Activated CD4-positive, alpha-beta T cell treated with anti-CD3 and anti-CD28 coated beads, Interleukin-10, Interleukin-2, amounts not matched to agents 100 ng/mL and 50 ng/mL, durations not matched to agents 16 hours and 8 hours (primary cell): ENCODE results near the gene METAP2.
A peak's percentile ranks its signal among the peaks of the same experiment; 100 is the strongest.
"Not testable (repeated sequence)": the region's sequence is repeated elsewhere in the genome, so short reads cannot be mapped to it uniquely, and the experiment has no call there.

Experiments used
- DNase-seq: peaks from one replicate; pipeline ENCODE4 v3.0.0-alpha.2; 2020

METAP2 gene

DNA sequence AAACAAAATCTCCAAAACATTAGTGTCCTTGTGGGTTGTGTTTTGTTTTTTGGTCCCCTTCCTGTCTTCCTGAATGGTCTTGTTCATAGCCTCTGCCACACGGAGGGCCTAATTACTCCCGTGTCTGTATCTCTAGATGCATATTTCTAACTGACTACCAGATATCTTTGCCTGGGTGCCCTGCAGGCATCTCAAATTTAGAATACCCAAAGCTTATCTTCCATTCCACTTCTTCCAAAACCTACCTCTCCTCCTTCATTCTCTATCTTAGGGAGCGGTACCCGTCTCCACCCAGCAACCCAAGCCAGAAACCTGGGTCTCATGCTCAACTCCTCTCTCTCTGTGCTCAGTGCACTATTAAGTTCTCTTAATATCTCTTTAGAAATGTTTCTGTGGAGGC, 10.9 kb upstream of the METAP2 start:
- DNase-seq = no peak

GRCh38 chr12:95463776-95464175, 10.2 kb upstream of the METAP2 start:
- not testable (repeated sequence) for DNase-seq

DNA sequence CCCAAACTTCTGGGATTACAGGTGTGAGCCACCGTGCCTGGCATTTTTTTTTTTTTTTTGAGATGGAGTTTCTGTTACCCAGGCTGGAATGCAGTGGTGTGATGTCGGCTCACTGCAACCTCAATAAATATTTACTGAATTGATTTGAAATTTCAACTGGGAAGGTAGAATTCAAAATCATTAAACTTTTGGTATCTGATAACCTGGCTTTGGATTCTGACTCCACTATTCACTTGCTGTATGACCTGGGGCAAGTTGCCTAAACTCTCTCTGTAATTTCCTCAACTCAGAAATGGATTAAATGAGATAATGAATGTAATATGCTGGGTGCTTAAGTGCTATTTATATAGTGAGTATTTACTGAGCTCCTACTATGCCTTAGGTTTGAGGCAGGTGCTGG, 8.7 kb upstream of the METAP2 start:
- no peak for DNase-seq

GRCh38 chr12:95470300-95470699, 3.7 kb upstream of the METAP2 start:
- DNase-seq = no peak

DNA sequence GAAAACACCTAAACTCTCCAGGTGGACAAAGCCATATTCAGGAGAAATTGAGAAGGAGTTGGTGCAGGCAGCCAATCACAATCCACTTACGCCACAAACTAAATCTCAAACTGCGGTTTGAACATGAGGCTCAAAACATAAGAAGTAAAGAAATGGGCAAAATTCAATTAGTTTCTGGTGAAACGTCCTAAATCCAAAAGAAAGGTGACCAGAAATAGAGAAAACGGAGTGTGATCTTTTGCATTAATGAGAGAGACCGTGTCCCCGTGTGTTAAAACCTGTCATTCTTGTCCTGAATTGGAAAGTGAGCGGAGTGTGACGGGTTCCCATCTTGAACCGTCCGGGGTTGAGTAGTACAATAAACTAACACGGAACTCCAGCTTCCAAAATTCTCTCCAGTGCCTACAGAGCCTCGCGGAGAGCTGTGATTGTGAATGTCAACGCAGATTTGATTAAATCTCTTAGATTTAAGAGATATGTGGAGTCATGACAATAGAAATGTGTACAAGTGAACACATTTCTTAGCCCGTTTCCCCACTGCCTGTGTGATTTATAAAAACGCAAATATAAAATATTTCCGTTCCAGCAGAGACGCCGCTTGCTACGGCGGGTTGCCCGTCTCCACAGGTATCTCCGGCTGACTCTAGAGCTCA, 595 bp upstream of the METAP2 start:
- DNase-seq = peak; percentile 35

- DNase-seq = peak; percentile 18
Observed at GRCh38 chr12:95474660-95474958, 657 bp downstream of the METAP2 start.

DNA sequence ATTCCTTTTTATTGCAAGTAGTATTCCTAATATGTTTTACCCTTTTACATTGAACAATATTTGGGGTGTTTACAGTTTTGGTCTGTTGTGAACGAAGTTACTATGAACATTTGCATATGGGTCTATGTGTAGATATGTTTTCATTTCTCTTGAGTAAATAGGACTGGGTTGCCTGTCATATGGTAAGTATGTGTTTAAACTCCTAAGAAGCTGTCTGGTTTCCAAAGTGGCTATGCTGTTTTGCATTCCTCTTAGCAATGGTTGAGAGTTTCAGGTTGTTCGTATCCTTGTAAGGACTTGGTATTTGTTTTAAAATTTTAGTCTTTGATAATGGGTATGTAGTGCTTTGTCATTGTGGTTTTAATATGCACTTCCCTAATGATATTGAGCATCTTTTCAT, 6.3 kb downstream of the METAP2 start:
- DNase-seq = no peak

DNA sequence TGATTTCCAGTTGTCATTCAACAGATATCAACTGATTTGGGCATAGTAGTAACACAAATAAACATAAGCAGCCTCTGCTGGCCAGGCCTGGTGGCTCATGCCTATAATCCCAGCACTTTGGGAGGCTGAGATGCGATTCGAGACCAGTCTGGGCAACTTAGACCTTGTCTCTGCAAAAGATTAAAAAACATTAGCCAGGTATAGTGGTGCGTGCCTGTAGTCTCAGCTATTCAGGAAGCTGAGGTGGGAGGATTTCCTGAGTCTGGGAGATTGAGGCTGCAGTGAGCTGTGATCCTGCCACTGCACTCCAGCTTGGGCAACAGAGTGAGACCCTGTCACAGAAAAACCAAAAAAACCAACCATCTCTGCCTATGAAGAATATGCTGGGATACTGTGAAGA, 7.1 kb downstream of the METAP2 start:
- no peak for DNase-seq

DNA sequence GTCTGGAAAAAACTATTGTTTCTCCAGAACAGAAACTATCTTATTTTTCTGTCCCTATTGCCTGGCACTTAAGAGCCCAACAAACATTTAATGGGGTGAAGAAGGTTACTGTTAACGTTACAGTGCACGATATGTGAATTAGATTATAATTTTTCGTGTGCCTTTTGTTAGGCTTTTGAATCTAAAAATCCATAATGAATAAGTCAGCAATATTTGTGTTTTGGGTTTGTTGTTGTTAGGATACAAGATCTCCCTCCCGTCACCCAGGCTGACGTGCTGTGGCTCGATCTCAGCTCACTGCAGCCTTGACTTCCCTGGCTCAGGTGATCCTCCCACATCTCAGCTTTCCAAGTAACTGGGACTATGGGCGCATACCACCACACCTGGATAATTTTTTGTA, 7.9 kb downstream of the METAP2 start:
- DNase-seq = no peak

GRCh38 chr12:95482564-95482963, 8.6 kb downstream of the METAP2 start:
- DNase-seq = not testable (repeated sequence)

DNA sequence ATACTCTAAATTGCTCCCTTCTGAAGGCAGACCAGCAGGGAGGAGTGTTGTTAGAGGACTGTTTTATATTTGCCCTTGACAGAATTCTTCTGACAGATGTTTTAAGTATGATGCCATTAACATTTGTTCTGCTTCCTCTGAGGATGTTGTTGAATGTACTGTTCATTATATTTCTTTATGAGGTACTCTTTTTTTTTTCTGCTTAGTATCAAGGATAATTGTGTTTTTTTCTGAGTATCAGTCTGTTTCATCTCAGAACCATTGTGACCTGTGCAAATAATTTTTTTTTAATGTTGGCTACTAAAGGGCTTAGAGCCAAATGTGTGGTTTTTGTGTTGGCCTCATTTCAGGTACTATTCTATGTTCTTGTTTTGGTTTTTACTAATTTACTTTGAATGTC, 10.6 kb downstream of the METAP2 start:
- no peak for DNase-seq

GRCh38 chr12:95487024-95487423, 13.1 kb downstream of the METAP2 start:
- no peak for DNase-seq

GRCh38 chr12:95492462-95492861, 18.5 kb downstream of the METAP2 start:
- no peak for DNase-seq

GRCh38 chr12:95494888-95495287, 20.9 kb downstream of the METAP2 start:
- DNase-seq = no peak

DNA sequence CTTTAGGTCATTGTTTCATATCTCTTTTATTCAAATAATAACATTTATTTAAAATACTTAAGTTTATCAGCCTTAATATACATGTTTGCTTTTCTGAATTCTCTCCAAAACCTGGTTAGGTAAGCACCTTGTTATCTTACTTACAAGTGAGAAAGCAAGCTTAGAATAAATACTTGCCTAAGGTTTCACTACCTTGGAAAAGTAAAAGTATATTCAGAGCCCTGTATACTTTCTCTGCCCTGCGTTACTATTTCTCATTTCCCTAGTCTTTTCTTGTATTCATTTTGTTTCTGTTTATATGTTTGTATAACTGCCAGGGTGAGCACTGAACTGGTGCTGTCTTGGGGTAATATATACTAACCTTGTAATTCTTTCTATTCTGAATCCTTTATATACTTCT, 21.5 kb downstream of the METAP2 start:
- no peak for DNase-seq

GRCh38 chr12:95497031-95497430, 23.1 kb downstream of the METAP2 start:
- DNase-seq = no peak

- DNase-seq = no peak
Observed at GRCh38 chr12:95498968-95499367, 25.0 kb downstream of the METAP2 start.

GRCh38 chr12:95499772-95500171, 25.8 kb downstream of the METAP2 start:
- DNase-seq = no peak

GRCh38 chr12:95504140-95504539, 30.2 kb downstream of the METAP2 start:
- no peak for DNase-seq

DNA sequence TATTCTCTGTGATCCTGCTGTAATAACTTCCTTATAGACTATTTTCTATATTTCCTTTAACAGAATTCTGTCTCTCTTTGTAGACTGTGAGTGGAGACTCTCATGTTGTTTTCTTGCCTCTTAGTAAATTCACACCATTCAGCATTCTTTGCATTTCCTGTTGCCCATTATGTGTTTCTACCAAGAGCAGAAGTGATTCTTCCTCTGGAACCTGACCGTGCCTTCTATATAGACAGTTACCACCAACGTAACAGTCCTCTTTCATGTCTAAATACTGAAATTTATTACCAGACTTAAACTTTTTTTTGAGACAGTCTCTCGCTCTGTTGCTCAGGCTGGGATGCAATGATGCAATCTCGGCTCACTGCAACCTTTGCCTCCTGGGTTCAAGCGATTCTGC, 31.1 kb downstream of the METAP2 start:
- no peak for DNase-seq

GRCh38 chr12:95506707-95507523, 33.0 kb downstream of the METAP2 start:
- DNase-seq = no peak

- DNase-seq = no peak
Observed at GRCh38 chr12:95509300-95509699, 35.3 kb downstream of the METAP2 start.

- no peak for DNase-seq
Observed at GRCh38 chr12:95511977-95512376, 38.0 kb downstream of the METAP2 start.

DNA sequence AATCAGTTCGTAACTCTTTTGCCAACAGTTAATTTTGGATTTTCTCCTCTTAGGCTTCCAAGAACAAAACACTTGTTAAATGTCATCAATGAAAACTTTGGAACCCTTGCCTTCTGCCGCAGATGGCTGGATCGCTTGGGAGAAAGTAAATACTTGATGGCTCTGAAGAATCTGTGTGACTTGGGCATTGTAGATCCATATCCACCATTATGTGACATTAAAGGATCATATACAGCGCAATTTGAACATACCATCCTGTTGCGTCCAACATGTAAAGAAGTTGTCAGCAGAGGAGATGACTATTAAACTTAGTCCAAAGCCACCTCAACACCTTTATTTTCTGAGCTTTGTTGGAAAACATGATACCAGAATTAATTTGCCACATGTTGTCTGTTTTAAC, 39.6 kb downstream of the METAP2 start:
- no peak for DNase-seq

DNA sequence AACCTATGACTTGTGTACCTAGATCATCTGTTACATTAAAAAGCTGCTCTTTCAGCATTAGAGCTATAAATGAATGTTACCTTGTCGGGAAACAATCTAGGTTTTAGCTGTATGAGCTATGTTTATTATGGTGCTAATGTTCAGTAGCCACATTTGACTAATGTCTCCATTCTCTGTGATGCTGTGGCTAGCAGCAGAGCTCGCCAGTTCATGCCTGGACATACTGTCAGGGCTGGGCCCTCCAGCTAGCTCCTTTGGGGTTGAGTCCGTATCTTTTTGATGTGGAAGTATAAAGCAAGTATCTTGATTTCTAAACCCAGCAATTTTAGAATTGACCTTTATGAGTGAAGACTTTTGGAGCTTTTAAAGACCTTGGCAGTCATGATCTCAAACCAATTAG, 41.2 kb downstream of the METAP2 start:
- no peak for DNase-seq
